Activated CD4-positive, alpha-beta T cell treated with anti-CD3 and anti-CD28 coated beads, Interleukin-2, amount 10 ng/mL, durations not matched to agents 24 days and 14 days (primary cell): Measurements from ENCODE around the gene KCNJ6. TPM values are rescaled to one million over a fixed set of nuclear protein-coding genes. Genes with fewer than 3 reads are reported as not detected.
"Not testable (repeated sequence)": the region's sequence is repeated elsewhere in the genome, so short reads cannot be mapped to it uniquely, and the experiment has no call there.

Experiments used
- DNase-seq: peaks from one replicate; pipeline ENCODE4 v3.0.0; 2022
- H3K27ac Mint-ChIP-seq: one replicate; pipeline ENCODE4 v1.8.0; 2022; ENCODE audit warnings: mild to moderate bottlenecking, mixed read lengths
- H3K27me3 Mint-ChIP-seq: one replicate; pipeline ENCODE4 v1.8.0; 2022; ENCODE audit warnings: mixed read lengths
- H3K36me3 Mint-ChIP-seq: one replicate; pipeline ENCODE4 v1.8.0; 2022; ENCODE audit warnings: low read depth, mild to moderate bottlenecking, mixed read lengths
- H3K4me1 Mint-ChIP-seq: one replicate; pipeline ENCODE4 v1.8.0; 2021; ENCODE audit warnings: mixed read lengths
- H3K4me3 Mint-ChIP-seq: one replicate; pipeline ENCODE4 v1.8.0; 2022; ENCODE audit warnings: mild to moderate bottlenecking, moderate library complexity, mixed read lengths
- H3K9me3 Mint-ChIP-seq: one replicate; pipeline ENCODE4 v1.8.0; 2021; ENCODE audit warnings: mixed read lengths
- intact Hi-C: fragments of 100-400 bp; cut with micrococcal nuclease; formaldehyde crosslinking; loops from one replicate; pipeline ENCODE4 v1.15.1; 2023
- total RNA-seq: library from RNA; stranded (reverse); gene quantifications from 2 replicates; pipeline ENCODE4 v1.2.3, GENCODE V29; 2022

The KCNJ6 gene
- total RNA-seq, 1 donor from 2014 or later: not detected

GRCh38 chr21:37921091-37921490, 4.8 kb upstream of the KCNJ6 start:
- Mint-ChIP-seq H3K27ac (no peak overlapping the region), H3K4me3 (no peak overlapping the region), H3K4me1 (no peaks in the 10 kb centered on the region), H3K9me3 (no peaks in the 10 kb centered on the region), H3K36me3 (no peaks in the 10 kb centered on the region), H3K27me3 (peaks cover 24% of the 10 kb centered on the region)
- intact Hi-C loops: no loop called here
- no peak for DNase-seq

- peaks cover 30% of the 10 kb centered on the region for H3K27me3 Mint-ChIP-seq
- intact Hi-C loops: not testable (repeated sequence)
Observed at GRCh38 chr21:37920302-37920701, 4.0 kb upstream of the KCNJ6 start.

GRCh38 chr21:37917612-37918011, 1.4 kb upstream of the KCNJ6 start:
- no peak overlapping the region for H3K4me3 Mint-ChIP-seq
- H3K27ac Mint-ChIP-seq: no peak overlapping the region
- no peaks in the 10 kb centered on the region for H3K36me3 Mint-ChIP-seq
- DNase-seq: no peak
- intact Hi-C loops: no loop called here
- H3K4me1 Mint-ChIP-seq: no peaks in the 10 kb centered on the region
- H3K9me3 Mint-ChIP-seq: no peaks in the 10 kb centered on the region
- H3K27me3 Mint-ChIP-seq: peaks cover 48% of the 10 kb centered on the region

More at GRCh38 chr21:37920302-37920701, 4.0 kb upstream of the KCNJ6 start:
- H3K36me3 Mint-ChIP-seq, DNase-seq, H3K27ac Mint-ChIP-seq, H3K9me3 Mint-ChIP-seq, H3K4me1 Mint-ChIP-seq, H3K4me3 Mint-ChIP-seq: not testable (repeated sequence)

GRCh38 chr21:37915941-37916309, 332 bp downstream of the KCNJ6 start:
- intact Hi-C loops: no loop called here
- no peak for DNase-seq
- Mint-ChIP-seq H3K9me3 (no peaks in the 10 kb centered on the region), H3K4me1 (no peaks in the 10 kb centered on the region), H3K4me3 (no peak overlapping the region), H3K36me3 (no peaks in the 10 kb centered on the region), H3K27me3 (peaks cover 55% of the 10 kb centered on the region), H3K27ac (no peak overlapping the region)

- Mint-ChIP-seq H3K4me3 (no peak overlapping the region), H3K36me3 (no peaks in the 10 kb centered on the region), H3K27ac (peak overlapping the region; percentile 13), H3K9me3 (no peaks in the 10 kb centered on the region), H3K27me3 (peaks cover 55% of the 10 kb centered on the region), H3K4me1 (no peaks in the 10 kb centered on the region)
- intact Hi-C loops: no loop called here
- DNase-seq: no peak
Observed at GRCh38 chr21:37915497-37915911, 753 bp downstream of the KCNJ6 start.

GRCh38 chr21:37912616-37913015, 3.6 kb downstream of the KCNJ6 start:
- no peak overlapping the region for H3K4me3 Mint-ChIP-seq
- H3K36me3 Mint-ChIP-seq: no peaks in the 10 kb centered on the region
- H3K27ac Mint-ChIP-seq: no peak overlapping the region
- no peak for DNase-seq
- H3K27me3 Mint-ChIP-seq: peaks cover 40% of the 10 kb centered on the region
- intact Hi-C loops: no loop called here
- H3K4me1 Mint-ChIP-seq: no peaks in the 10 kb centered on the region
- H3K9me3 Mint-ChIP-seq: no peaks in the 10 kb centered on the region

GRCh38 chr21:37909936-37910335, 6.3 kb downstream of the KCNJ6 start:
- no peaks in the 10 kb centered on the region for H3K9me3 Mint-ChIP-seq
- no peak overlapping the region for H3K4me3 Mint-ChIP-seq
- no peaks in the 10 kb centered on the region for H3K36me3 Mint-ChIP-seq
- no peak overlapping the region for H3K27ac Mint-ChIP-seq
- intact Hi-C loops: no loop called here
- H3K4me1 Mint-ChIP-seq: no peaks in the 10 kb centered on the region
- DNase-seq: no peak
- H3K27me3 Mint-ChIP-seq: peaks cover 23% of the 10 kb centered on the region

- DNase-seq: no peak
- Mint-ChIP-seq H3K27ac (no peak overlapping the region), H3K27me3 (peaks cover 14% of the 10 kb centered on the region), H3K4me1 (no peaks in the 10 kb centered on the region), H3K36me3 (no peaks in the 10 kb centered on the region), H3K9me3 (no peaks in the 10 kb centered on the region), H3K4me3 (no peak overlapping the region)
- intact Hi-C loops: no loop called here
Observed at GRCh38 chr21:37908691-37909090, 7.6 kb downstream of the KCNJ6 start.

GRCh38 chr21:37907076-37907475, 9.2 kb downstream of the KCNJ6 start:
- intact Hi-C loops: no loop called here
- Mint-ChIP-seq H3K4me1 (no peaks in the 10 kb centered on the region), H3K4me3 (no peak overlapping the region), H3K36me3 (no peaks in the 10 kb centered on the region), H3K27ac (no peak overlapping the region), H3K9me3 (no peaks in the 10 kb centered on the region), H3K27me3 (peaks cover 8% of the 10 kb centered on the region)
- DNase-seq: no peak

- no peak overlapping the region for H3K4me3 Mint-ChIP-seq
- peaks cover 4% of the 10 kb centered on the region for H3K27me3 Mint-ChIP-seq
- H3K36me3 Mint-ChIP-seq: no peaks in the 10 kb centered on the region
- DNase-seq: no peak
- H3K4me1 Mint-ChIP-seq: no peaks in the 10 kb centered on the region
- intact Hi-C loops: no loop called here
- no peak overlapping the region for H3K27ac Mint-ChIP-seq
- no peaks in the 10 kb centered on the region for H3K9me3 Mint-ChIP-seq
Observed at GRCh38 chr21:37905291-37905690, 11.0 kb downstream of the KCNJ6 start.

- no peak overlapping the region for H3K27ac Mint-ChIP-seq
- peaks cover 5% of the 10 kb centered on the region for H3K27me3 Mint-ChIP-seq
- no peaks in the 10 kb centered on the region for H3K9me3 Mint-ChIP-seq
- no peak for DNase-seq
- intact Hi-C loops: no loop called here
- H3K4me3 Mint-ChIP-seq: no peak overlapping the region
- no peaks in the 10 kb centered on the region for H3K36me3 Mint-ChIP-seq
- H3K4me1 Mint-ChIP-seq: no peaks in the 10 kb centered on the region
Observed at GRCh38 chr21:37904856-37905255, 11.4 kb downstream of the KCNJ6 start.

- DNase-seq: no peak
- H3K9me3 Mint-ChIP-seq: no peaks in the 10 kb centered on the region
- H3K36me3 Mint-ChIP-seq: no peaks in the 10 kb centered on the region
- no peaks in the 10 kb centered on the region for H3K4me1 Mint-ChIP-seq
- no peak overlapping the region for H3K27ac Mint-ChIP-seq
- no peak overlapping the region for H3K4me3 Mint-ChIP-seq
- H3K27me3 Mint-ChIP-seq: peaks cover 5% of the 10 kb centered on the region
- intact Hi-C loops: no loop called here
Observed at GRCh38 chr21:37903396-37903795, 12.9 kb downstream of the KCNJ6 start.

- no peak overlapping the region for H3K4me3 Mint-ChIP-seq
- DNase-seq: no peak
- H3K27ac Mint-ChIP-seq: no peak overlapping the region
- no peaks in the 10 kb centered on the region for H3K9me3 Mint-ChIP-seq
- no peaks in the 10 kb centered on the region for H3K36me3 Mint-ChIP-seq
- intact Hi-C loops: no loop called here
- peaks cover 5% of the 10 kb centered on the region for H3K27me3 Mint-ChIP-seq
- no peaks in the 10 kb centered on the region for H3K4me1 Mint-ChIP-seq
Observed at GRCh38 chr21:37899146-37899545, 17.1 kb downstream of the KCNJ6 start.

- Mint-ChIP-seq H3K36me3 (no peaks in the 10 kb centered on the region), H3K4me3 (no peak overlapping the region), H3K9me3 (no peaks in the 10 kb centered on the region), H3K27ac (no peak overlapping the region), H3K27me3 (peaks cover 4% of the 10 kb centered on the region), H3K4me1 (no peaks in the 10 kb centered on the region)
- no peak for DNase-seq
- intact Hi-C loops: no loop called here
Observed at GRCh38 chr21:37896788-37897187, 19.5 kb downstream of the KCNJ6 start.

GRCh38 chr21:37891972-37892371, 24.3 kb downstream of the KCNJ6 start:
- H3K4me1 Mint-ChIP-seq: no peaks in the 10 kb centered on the region
- H3K27me3 Mint-ChIP-seq: no peaks in the 10 kb centered on the region
- no peak overlapping the region for H3K27ac Mint-ChIP-seq
- intact Hi-C loops: no loop called here
- DNase-seq: no peak
- no peaks in the 10 kb centered on the region for H3K36me3 Mint-ChIP-seq
- no peak overlapping the region for H3K4me3 Mint-ChIP-seq
- no peaks in the 10 kb centered on the region for H3K9me3 Mint-ChIP-seq
